Measurements from ENCODE around the gene CAMKK2.

The CAMKK2 gene

DNA sequence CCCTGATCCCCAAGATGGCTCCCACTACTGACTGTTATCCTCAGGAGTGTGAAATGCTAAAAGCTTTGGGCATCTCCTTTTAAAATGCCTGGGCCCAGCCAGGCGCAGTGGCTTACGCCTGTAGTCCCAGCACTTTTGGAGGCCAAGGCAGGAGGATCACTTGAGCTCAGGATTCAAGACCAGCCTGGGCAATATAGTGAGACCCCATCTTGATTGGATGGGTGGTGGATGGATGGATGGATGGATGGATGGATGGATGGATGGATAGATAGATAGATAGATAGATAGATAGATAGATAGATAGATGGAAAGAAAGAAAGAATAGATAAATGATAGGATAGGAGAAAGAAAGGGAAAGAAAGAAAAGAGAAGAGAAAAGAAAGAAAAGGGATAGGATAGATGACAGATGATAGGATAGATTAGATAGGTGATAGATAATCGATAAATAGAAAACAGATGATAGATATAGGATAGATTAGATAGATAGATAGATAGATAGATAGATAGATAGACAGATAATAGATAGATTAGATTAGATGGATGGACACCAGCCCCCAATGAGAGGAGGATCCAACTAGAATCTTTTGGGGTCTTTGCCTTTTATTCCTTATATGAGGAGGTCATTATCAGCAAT is 77.0 kb downstream of the CAMKK2 start:
- H3K4me3 ChIP-seq (ENCODE audit: low read depth, low read length) = no peak overlapping the region
- ChIA-PET CTCF (interaction anchor here (5.1 kb wide), 1 partner anchor 11 kb away, joined by 29 read pairs; no protein-coding TSS in a partner anchor), POLR2A (no interaction called here)
- no peak for DNase-seq (ENCODE audit: low read depth, low spot score)
- TF ChIP-seq, protein P1, sequence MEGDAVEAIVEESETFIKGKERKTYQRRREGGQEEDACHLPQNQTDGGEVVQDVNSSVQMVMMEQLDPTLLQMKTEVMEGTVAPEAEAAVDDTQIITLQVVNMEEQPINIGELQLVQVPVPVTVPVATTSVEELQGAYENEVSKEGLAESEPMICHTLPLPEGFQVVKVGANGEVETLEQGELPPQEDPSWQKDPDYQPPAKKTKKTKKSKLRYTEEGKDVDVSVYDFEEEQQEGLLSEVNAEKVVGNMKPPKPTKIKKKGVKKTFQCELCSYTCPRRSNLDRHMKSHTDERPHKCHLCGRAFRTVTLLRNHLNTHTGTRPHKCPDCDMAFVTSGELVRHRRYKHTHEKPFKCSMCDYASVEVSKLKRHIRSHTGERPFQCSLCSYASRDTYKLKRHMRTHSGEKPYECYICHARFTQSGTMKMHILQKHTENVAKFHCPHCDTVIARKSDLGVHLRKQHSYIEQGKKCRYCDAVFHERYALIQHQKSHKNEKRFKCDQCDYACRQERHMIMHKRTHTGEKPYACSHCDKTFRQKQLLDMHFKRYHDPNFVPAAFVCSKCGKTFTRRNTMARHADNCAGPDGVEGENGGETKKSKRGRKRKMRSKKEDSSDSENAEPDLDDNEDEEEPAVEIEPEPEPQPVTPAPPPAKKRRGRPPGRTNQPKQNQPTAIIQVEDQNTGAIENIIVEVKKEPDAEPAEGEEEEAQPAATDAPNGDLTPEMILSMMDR (IDR thresholded peaks at IDR 0.05; ENCODE audit: insufficient read depth, low read length, missing control alignments) = no peak

DNA sequence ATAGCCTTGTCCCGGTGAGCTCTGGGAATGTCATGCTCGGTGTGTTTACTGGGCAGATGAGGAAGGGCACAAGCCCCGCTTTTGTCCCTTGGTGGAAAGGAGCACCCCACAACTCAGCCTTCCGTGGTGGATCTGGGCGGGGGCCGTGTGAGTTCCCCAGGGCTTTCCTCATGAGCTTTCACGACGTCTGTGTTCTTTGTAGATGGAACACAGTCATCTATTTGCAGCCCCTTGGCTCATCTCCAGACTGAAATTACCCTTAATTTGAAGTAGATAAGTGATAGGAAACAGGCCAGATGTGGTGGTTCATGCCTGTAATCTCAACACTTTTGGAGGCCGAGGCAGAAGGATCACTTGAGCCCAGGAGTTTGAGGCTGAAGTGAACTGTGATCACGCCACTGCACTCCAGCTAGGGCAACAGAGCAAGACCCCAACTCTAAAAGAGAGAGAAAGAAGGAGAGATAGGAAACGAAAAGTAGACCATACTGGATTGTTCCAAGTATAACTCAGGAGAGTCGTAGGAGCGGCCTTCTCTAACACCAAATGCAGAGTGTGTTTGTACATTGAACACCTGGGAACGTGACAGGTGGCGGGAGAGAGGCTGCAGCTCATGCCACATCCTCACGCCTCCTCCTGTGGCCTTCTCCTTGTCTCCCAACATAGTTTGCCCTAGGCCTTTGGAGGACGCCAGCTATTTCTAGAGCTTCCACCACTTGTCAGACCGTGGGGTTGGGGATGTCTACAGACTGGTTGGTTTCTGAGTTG is 77.7 kb downstream of the CAMKK2 start:
- no peak overlapping the region for H3K4me3 ChIP-seq (ENCODE audit: low read depth, low read length)
- CTCF ChIA-PET = interaction anchor here (5.1 kb wide), 1 partner anchor 12 kb away, joined by 29 read pairs; no protein-coding TSS in a partner anchor

DNA sequence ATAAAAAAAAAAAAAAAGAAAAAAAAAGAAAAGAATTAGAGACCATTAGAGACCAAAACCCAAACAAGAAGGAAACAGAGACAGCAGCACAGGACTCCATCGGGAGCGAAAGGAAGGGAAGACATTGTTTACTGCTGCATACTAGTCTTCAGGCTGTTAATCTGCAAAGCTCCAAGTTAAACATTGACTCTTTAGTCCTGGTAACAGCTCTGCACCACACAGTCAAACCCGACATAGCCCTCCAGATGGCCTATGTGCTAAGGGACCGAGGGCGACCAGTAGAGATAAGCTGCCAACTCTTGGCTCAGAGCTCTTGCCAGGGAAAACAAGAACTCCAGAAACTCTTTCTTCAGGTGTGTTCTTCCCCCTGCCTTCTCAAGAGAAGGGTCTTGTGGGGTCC is 78.7 kb downstream of the CAMKK2 start:
- ChIA-PET POLR2A (no interaction called here), CTCF (interaction anchor here (5.1 kb wide), 1 partner anchor 13 kb away, joined by 29 read pairs; no protein-coding TSS in a partner anchor)
- TF ChIP-seq, protein P1 (IDR thresholded peaks at IDR 0.05; ENCODE audit: insufficient read depth, low read length, missing control alignments) = no peak
- DNase-seq (ENCODE audit: low read depth, low spot score) = no peak
- H3K4me3 ChIP-seq (ENCODE audit: low read depth, low read length) = no peak overlapping the region

More for the DNA sequence above, 77.7 kb downstream of the CAMKK2 start:
- no peak for DNase-seq (ENCODE audit: low read depth, low spot score)
- TF ChIP-seq, protein P1 (IDR thresholded peaks at IDR 0.05; ENCODE audit: insufficient read depth, low read length, missing control alignments) = no peak
- POLR2A ChIA-PET = no interaction called here

DNA sequence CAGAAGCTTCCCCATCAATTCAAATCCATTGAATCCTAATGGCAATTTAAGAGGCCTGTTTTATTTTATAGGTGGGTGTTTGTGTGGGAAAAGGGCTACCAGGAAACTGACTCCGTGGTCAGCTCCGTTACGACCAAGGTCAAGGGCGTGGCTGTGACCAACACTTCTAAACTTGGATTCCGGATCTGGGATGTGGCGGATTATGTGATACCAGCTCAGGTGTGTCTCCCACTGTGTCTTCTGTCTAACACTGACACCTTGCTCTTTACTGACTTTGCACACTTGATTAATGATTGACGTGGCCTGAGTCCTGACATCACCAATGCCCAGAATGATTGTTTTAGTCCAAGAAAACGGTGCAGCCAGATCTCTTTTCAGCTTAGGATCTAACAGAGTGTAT is 79.4 kb downstream of the CAMKK2 start:
- no peak overlapping the region for H3K4me3 ChIP-seq (ENCODE audit: low read depth, low read length)
- CTCF ChIA-PET = interaction anchor here (5.1 kb wide), 1 partner anchor 13 kb away, joined by 29 read pairs; no protein-coding TSS in a partner anchor
- no peak for DNase-seq (ENCODE audit: low read depth, low spot score)
- TF ChIP-seq, protein P1 (IDR thresholded peaks at IDR 0.05; ENCODE audit: insufficient read depth, low read length, missing control alignments) = no peak
- POLR2A ChIA-PET = no interaction called here

DNA sequence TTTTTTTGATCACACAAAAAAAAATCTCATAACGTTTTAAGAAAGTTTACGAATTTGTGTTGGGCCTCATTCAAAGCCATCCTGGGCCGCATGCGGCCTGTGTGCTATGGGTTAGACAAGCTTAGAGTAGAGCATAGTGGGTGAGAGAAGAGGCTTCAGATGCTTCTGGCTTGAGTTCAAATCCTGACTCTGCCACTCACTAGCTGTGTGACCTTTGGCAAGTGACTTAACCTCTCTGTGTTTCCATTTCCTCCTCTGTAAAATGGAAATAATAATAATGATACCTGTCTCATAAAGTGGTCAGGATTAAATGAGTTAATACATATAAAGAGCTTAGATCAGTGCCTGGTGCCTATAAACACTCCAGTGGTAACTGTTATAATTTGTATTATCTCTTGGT is 80.4 kb downstream of the CAMKK2 start:
- H3K4me3 ChIP-seq (ENCODE audit: low read depth, low read length) = no peak overlapping the region
- POLR2A ChIA-PET = no interaction called here
- TF ChIP-seq, protein P1 (IDR thresholded peaks at IDR 0.05; ENCODE audit: insufficient read depth, low read length, missing control alignments) = no peak
- no peak for DNase-seq (ENCODE audit: low read depth, low spot score)
- CTCF ChIA-PET = interaction anchor here (1.2 to 5.1 kb wide), 2 partner anchors 14 to 633 kb away, joined by 3 to 29 read pairs; no protein-coding TSS in a partner anchor

Measured in AG04449 (cell line).